HG03521 (cell line): Measurements from ENCODE around the gene ASIC1.
A peak's percentile ranks its signal among the peaks of the same experiment; 100 is the strongest.
"Not testable (repeated sequence)": the region's sequence is repeated elsewhere in the genome, so short reads cannot be mapped to it uniquely, and the experiment has no call there.

ENCODE experiments used
- ATAC-seq: cut with Tn5 transposase; IDR thresholded peaks from one replicate; pipeline ENCODE4 v1.9.1; 2021; ENCODE audit warnings: mild to moderate bottlenecking, moderate library complexity; ENCODE audit not compliant: unreplicated experiment

Gene ASIC1

DNA sequence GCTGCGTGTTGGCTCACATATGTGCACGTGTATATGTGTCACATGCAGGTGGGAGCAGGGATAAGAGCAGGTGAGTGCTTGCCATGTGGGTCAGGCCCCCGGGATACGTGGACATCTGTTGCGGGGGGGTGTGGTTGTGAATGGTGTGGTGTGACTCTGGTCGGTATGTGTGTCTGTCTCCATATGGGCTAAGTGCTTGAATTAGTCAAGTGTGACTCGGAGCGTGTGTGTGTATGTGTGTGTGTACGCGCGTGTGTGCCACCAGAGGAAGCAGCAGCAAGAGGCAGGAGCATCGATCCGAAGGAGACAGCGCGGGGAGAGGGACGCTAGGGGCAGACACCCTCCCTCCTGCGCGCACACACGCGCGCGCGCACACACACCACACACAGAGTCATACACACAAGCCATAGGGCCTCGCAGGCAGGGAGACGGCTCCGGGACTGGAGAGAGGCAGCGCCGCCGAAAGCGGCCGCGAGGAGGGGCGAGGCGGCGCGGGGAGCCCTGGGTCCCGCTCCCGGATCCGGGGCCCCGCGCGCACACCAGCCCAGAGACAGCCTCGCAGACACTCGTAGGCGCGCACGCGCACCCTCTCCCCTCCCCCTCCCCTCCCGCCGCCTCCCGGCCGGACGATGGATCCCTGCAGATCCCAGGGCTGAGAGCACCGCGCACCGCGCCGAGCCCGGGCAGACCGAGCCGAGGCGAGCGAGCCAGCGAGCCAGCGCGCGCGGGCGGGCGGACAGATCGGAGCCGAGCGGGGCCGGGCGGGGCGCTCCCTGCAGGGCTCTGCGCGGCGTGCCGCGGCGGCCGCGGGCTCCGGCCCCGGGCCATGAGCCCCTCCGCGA lies at the start of gene ASIC1:
Gene ASIC1, plus strand, starts transcription at position 597 of the 842 bp plus-strand sequence. CDS start 1,171 bp downstream, outside the sequence.
- ATAC-seq: no peak

DNA sequence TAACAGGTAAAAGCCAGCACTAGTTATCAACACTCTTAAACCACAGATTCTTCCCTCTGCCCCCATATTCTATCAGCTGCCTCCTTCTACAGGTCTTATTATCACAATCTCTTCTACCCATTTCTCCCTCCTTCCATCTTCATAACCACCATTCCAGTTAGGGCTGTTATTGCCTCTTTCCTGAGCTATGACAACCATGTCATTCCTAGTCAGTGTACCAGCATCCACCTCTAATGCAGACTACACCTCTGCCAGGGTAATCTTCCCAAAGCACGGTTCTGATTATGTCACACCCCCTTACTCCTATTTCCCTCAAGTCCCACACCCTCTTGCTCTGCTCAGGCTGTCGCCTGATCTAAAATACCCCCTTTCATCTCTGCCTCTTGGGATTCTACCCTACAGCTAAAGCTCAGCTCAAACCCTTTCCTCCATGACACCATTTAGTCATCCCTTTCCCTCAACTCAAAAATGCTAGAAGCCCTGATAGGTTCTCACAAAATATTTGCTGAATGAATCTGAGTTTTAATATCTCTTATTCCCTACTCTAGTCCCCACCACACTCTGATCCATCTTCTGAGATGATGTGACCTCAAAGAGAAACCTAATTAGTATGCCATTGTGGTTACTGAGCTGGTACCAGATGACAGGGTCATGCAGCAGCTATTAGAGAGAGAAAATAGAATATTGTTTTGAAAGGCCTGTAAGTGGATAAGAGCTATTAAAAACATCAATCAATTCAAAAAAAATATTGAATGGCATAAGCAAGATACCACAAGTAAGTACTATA lies 43.8 kb upstream of the ASIC1 start:
- ATAC-seq: no peak

DNA sequence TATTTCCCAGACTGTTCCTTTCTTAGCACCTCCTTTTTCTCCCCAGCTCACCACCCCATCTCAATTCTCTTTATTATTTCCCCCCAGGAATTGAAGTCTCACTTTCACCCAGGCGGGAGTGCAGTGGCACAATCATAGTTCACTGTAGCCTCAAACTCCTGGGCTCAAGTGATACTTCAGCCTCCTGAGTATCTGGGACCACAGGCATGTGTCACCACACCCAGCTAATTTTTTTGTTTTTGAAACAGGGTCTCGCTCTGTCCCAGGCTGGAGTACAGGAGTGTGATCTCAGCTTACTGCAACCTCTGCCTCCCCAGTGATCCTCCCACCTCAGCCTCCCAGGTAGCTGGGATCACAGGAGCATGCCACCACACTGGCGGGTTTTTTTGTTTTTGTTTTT lies 43.1 kb upstream of the ASIC1 start:
- no peak for ATAC-seq

DNA sequence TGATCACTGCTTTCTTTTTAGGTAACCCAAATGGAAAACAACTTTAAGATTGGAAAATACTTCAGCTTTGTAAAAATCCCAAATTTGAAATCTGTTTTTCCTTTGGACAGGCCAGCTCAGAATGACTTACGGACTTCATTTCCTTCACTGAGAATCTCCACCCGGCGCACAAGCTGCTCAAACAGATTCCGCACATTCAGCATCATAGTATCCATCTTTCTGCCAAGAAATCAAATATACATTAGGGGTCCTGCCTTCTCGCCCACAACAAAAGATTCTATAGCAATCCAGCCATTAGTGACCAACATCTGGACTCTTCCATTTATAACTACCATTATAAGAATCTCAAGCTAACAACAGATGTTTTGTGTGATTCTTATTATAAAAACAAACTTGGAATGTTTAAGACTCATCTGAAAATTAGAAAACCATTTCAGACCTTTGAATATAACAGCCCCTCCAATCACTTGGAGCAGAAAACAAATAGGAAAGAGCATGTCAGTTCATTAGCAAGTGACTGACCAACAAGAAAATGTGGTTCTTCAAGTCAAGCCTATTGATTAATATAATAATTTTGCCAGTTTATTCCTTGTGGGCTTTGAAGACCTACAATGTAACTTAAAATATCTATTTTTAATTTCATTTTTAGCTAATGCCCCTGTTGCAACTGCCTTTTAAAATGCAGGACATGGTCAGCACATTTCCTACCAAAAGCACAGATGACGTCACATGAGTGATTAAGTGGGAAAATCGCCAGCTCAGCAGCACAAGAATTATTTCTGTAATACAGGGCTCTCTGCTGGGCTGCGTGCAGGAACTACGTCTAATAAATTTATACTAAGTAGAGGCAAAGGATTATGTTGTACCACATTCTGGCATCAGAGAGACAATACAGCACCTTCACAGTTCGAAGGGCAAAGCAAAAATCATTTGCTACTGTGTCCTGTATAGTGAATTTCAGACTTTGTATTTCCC lies 40.6 kb upstream of the ASIC1 start:
- no peak for ATAC-seq

DNA sequence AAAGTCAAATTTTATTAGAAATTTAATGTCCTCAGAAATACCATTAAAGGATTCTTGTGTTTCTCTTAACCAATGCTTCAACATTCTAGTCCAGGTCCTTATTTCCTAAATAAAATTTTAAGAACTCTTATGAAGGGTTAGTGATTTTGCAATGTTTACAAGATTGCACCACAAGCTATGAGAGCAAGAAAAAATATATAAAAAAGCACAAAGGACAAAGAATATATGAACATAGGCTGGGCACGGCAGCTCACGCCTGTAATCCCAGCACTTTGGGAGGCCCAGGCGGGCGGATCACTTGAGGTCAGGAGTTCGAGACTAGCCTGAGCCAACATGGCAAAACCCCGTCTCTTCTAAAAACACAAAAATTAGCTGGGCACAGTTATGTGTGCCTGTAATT lies 39.8 kb upstream of the ASIC1 start:
- ATAC-seq: no peak

DNA sequence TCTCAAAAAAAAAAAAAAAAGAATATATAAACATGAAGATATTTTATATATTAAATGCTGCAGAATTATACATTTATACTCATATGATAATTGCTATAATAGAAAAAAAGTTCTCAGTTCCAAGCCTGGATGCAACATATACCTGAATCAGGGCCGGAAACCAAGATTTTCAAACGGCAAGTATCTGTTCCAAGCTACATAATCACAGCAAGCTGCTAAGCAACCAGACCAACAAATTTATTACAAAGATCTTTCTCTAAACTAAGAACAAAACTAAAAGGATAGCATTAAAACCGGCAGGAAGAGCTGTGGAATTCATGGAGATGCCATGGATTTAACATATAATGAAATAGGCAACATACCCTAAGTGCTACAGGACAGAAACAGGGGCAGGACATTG lies 39.2 kb upstream of the ASIC1 start:
- ATAC-seq: no peak

DNA sequence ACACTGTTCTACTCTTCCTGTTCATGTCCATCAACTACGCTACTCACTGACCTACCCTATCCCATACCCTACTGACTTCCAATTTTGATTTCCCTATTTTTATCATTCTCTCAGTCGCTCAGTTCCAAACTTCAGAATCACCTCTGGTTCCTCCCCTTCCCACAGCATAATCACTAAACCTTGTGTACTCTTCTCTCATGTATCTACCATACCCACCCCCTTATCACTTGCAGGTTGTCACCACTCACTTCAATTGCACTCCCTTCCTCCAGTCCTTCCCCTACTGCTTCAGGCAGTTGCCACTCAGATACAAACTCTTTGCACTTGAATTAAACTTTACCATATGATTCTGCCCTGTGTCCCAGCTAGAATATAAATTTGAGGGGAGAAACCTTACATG lies 38.4 kb upstream of the ASIC1 start:
- no peak for ATAC-seq

DNA sequence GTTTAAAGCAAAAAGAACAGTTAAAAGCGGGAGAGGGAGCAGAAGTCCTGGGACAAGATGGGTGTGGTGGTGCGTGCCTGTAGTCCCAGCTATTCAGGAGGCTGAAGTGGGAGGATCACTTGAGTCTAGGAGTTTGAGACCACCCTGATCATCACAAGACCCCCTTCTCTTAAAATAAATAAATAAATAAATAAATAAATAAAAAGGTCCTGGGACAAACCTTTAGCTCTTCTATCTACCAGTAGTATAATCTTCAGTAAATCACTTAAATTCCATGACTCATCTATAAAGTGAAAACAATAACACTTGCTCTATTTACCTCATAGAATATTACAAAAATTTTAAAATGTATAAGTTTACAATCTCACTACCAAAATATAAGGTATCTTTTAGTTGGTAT lies 37.9 kb upstream of the ASIC1 start:
- no peak for ATAC-seq

DNA sequence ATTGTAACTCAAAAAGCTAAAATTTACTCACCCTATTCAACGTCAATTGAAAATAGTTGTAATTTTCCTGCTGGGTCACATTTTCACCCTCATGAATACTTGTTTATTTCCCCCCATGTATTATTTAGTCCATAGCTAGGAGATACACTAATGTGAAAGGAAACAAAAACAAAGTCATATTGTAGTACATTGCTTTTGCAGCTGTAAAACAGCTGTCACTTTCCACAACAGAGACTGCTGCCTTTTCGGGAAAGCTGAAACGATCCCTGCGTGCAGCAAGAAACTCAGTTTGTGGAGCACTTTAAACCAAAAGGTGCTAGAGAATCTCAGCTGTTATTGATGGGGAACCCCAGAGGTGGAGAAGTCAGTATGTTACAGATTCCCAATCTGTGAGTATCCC lies 36.4 kb upstream of the ASIC1 start:
- ATAC-seq: no peak

DNA sequence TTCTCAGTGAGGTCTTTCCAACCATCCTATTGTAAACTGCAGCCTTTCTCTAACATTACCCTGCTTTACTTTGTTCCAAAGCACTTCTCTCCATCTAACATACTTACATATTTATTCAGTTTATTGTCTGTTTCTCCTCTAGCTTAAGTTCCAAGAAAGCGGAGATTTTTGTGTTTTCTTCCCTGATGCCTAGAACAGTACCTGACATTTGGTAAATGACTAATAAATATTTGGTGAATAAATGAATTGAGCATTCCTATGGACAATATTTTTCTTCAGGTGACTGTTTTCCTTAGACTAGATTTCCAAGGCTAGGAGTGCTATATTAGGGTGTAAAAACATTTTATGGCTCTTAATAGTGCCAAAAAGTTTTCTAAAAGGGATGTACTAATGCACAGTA lies 34.5 kb upstream of the ASIC1 start:
- ATAC-seq: no peak

DNA sequence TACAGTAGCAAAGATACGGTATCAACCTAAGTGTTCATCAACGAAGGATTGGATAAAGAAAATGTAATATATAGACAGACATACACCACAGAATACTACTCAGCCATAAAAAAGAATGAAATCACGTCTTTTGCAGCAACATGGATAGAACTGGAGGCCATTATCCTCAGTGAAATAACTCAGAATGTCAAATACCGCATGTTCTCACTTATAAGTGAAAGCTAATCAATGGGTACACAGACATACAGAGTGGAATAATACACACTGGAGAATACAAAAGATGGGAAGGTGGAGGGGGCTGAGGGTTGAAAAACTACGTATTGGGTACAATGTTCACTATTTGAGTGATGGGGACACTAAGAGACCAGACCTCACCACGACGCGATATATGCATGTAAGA lies 33.2 kb upstream of the ASIC1 start:
- no peak for ATAC-seq

DNA sequence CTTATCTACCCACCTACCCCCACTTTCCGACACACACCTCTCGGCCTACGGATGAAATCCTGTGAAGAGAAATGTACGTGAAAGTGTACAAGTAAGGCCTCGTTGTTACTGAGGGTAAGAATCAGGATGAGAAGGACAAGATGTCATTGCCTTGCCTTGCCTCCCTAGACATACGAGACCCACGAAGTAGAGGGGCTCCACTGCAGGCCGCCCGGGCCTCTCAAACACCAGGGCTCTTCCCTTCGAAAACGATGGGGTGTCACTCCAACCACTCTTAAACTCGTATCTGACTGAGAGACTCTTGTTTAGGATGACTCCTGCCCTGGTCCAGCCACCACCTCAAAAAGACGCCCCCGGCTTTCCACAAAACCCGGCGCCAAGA lies 32.6 kb upstream of the ASIC1 start:
- ATAC-seq: no peak

DNA sequence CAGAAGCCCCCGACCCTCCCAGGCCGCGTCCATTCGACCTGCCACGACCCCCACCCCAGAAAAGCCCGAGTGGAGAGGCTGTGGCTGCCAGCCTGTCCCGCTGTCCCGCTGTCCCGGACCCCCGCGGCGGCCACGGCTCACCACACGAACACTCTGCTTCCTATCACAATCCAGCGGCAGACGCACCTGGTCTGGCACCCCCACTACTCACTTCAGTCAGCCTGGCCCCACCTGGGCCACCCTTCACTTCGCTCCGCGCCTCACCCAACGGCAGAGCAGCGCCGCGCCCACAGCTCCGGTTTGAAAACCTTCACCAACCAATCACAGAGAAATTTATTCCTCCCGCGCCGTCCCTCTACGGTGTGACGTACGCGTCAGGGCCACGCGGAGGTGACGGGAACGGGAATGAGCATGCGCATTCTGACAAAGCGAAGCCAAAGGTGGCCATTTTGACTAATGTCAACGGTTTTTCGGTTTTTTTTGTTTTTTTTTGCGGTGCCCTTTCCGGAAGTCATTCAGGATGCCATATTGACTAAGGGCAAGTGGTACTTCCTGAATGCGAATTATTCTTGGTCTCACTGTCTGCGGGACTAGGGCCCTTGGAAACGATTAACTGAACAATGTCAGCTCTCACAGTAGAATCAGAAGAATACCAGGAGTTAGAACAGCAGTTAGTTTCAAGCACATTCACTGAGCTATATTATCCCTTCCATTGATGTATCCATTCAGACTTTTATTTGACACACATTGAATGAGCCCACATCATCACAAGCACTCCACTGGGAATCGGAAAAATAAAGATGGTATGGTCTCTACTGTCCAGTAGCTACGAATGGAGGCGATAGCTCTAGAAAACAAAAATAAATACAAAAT lies 32.0 kb upstream of the ASIC1 start, which contains the start of gene RACGAP1:
Gene RACGAP1, minus strand, starts transcription at position 308 of the 873 bp plus-strand sequence. CDS start 8,779 bp downstream, outside the sequence.
- peak; percentile 96 for ATAC-seq

DNA sequence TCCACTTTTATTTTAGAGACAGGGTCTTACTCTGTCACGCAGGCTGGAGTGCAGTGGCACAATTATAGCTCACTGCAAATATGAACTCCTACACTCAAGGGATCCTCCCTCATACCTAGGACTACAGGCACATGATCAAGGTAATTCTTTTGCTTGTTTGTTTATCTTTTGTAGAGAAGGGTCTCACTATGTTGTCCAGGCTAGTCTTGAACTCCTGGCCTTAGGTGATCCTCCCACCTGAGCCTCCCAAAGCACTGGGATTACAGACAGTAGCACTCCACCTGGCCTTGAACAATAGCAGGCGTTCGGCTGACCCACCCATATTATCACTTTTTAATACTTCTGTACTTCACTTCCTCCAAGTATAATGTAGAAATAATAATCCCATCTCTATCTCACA lies 30.7 kb upstream of the ASIC1 start:
- no peak for ATAC-seq

DNA sequence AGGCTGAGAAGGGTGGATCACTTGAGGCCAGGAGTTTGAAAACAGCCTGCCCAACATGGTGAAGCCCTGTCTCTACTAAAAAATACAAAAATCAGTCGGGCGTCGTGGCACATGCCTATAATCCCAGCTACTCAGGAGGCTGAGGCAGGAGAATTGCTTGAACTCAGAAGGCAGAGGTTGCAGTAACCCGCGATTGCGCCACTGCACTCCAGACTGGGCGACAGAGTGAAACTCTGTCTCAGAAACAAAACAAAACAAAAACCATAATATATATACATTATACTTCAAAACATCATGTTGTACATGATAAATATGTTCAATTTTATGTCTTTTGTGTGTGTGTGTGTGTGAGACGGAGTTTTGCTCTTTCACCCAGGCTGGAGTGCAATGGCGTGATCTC lies 26.9 kb upstream of the ASIC1 start:
- not testable (repeated sequence) for ATAC-seq

DNA sequence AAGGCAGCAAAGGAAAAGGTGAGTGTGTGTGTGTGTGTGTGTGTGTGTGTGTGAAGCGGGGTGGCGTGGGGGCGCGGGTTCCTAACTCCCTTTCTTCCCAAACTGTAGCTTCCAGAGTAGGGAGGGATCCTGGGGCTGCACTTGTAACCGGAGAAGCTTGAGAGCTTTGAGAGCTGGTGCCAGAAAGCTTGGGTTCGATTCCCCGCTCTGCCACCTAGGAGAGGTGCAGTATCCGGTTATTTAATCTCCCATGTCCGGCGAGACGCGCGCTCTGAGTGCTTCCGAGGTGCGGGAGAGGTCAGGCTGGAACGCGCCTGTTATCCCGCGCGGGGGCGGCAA lies 24.9 kb upstream of the ASIC1 start:
- ATAC-seq: no peak

DNA sequence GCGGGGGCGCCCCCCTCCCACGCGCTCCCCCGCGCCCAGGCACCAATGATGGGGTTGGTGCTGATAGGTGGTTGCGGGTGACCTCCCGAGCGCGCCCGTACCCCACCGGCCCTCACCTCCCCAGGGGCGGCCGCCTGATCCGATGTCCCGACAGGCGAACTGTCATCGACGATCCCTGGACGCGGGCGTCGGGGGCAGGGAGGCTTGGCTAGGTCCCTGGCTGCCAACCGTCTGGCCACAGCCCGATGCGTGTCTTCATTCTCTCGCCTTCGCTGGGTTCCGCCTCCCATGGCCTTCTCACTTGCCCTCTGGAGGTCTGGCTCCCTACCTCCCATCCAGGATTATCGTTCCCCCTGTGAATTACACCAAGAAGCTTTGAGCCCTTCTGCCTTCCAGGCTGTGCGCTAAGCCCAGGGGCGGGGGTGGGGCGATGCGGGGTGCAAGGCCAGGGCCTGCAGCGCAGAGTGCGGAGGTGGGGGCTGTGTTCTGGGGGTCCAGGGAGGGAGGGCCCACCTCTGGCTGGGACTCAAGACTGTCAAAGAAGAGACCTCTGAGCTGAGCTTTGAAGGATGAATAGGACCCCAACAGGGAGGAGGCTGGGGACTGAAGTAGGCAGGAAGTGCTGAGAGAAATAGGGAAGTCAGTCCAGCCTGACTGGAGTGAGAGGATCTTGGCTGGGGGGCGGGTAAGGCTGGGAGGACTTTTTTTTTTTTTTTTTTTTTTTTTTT lies 24.4 kb upstream of the ASIC1 start:
- ATAC-seq: no peak

DNA sequence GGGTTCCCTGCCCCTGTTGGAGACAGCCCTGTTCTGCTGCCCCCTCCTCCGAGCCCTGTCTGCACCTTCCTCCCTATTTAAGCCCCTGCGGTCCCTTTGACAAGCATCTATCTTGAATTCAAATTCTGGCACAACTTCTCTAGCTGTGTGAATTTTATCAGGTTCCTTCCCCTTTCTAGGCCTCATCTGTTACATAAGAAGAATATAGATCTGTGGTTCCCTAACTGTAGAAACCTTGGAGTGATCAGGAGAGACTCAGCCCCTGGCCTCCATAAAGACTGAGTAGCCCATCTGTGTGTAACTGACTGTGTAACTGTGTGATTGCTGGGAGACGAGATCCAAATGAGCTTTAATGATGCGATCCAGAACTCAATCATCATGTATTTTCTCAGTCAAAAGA lies 19.1 kb upstream of the ASIC1 start:
- ATAC-seq: no peak

DNA sequence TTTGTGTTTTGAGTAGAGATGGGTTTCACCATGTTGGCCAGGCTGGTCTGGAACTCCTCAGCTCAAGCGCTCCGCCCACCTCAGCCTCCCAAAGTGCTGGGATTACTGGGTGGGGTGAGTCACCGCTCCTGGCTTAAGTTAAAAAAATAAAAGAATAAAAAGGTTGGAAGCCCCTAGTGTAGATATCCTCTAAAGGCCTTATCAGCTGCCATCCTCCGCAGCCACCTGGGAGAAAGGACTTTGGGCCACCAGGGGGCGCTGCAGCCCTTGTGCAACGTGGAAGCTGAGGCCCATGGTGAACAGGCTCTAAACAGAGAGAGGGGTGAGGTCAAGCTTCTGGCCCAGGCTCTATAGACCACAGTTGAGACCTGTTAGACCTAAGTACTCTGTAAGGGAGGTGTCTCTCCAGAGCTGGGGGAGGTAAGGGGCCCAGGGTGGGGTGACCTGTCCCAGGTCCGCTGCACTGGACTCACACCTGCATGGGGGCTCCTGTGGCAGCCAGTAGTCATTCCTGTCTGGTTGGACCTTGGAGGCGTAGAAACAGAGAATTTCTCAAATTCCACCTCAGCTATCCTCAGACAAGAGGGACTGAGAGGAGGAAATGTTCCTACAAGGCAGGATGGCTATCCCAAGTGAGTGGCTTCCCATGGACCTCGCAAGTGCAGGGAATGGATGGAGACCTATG lies 18.1 kb upstream of the ASIC1 start:
- ATAC-seq: no peak
